C4-2B (cell line): Measurements from ENCODE around the gene RALGPS2.

ENCODE experiments used
- CTCF ChIP-seq: fragments of 450-650 bp; conservative IDR thresholded peaks from 2 replicates; pipeline ENCODE4 v1.5.1; 2017; ENCODE audit warnings: mild to moderate bottlenecking
- ZFX ChIP-seq: fragments of 450-650 bp; IDR thresholded peaks from 2 replicates; pipeline ENCODE4 v1.6.1; 2017

- TF ChIP-seq CTCF (no peak), ZFX (no peak)
These were observed 24.6 kb downstream of the RALGPS2 start for GRCh38 chr1:178749581-178750166.
